Activated T-helper 1 cell treated with anti-CD3 and anti-CD28 coated beads, Interleukin-2, amount 50 U/mL, for 16 hours (primary cell): ENCODE measurements around the gene RHBDD2.
"Not testable (repeated sequence)": the region's sequence is repeated elsewhere in the genome, so short reads cannot be mapped to it uniquely, and the experiment has no call there.

Experiments
- DNase-seq, 2 donors: peaks; one replicate each; pipeline ENCODE4 v3.0.0-alpha.2; 2020; ENCODE audit warnings: low read depth in 1 of 2, low spot score in 1 of 2

The RHBDD2 gene

GRCh38 chr7:75888464-75889222 is 9.8 kb downstream of the RHBDD2 start:
- no peak for DNase-seq

- DNase-seq = no peak
Observed at GRCh38 chr7:75889223-75889825, 10.5 kb downstream of the RHBDD2 start.

- DNase-seq = no peak
Observed at GRCh38 chr7:75889826-75890225, 11.0 kb downstream of the RHBDD2 start.

- DNase-seq = not testable (repeated sequence)
Observed at GRCh38 chr7:75891237-75891636, 12.4 kb downstream of the RHBDD2 start.

- DNase-seq = no peak
Observed at GRCh38 chr7:75891815-75892411, 13.1 kb downstream of the RHBDD2 start.

- DNase-seq = no peak
Observed at GRCh38 chr7:75892634-75893272, 13.9 kb downstream of the RHBDD2 start.

GRCh38 chr7:75896803-75897327 is 18.0 kb downstream of the RHBDD2 start:
- no peak for DNase-seq

- no peak for DNase-seq
Observed at GRCh38 chr7:75900617-75901315, 21.9 kb downstream of the RHBDD2 start.

GRCh38 chr7:75905785-75906604 is 27.2 kb downstream of the RHBDD2 start:
- no peak for DNase-seq

- DNase-seq = no peak
Observed at GRCh38 chr7:75906991-75907667, 28.3 kb downstream of the RHBDD2 start.

GRCh38 chr7:75907668-75908039 is 28.8 kb downstream of the RHBDD2 start:
- DNase-seq = not testable (repeated sequence)

- DNase-seq = no peak
Observed at GRCh38 chr7:75909521-75910132, 30.8 kb downstream of the RHBDD2 start.

GRCh38 chr7:75911186-75911585 is 32.4 kb downstream of the RHBDD2 start:
- not testable (repeated sequence) for DNase-seq

GRCh38 chr7:75913437-75913836 is 34.6 kb downstream of the RHBDD2 start:
- DNase-seq = no peak

GRCh38 chr7:75914169-75914654 is 35.4 kb downstream of the RHBDD2 start:
- no peak for DNase-seq

- DNase-seq = peak; percentile 97 to 98
Observed at GRCh38 chr7:75914655-75915415, 36.0 kb downstream of the RHBDD2 start, which contains the start of gene POR. Gene POR, plus strand, starts transcription at chr7:75915155. Its CDS starts 38,847 bp downstream, at chr7:75954002.

- no peak for DNase-seq
Observed at GRCh38 chr7:75915416-75916156, 36.8 kb downstream of the RHBDD2 start.
